CD4-positive, alpha-beta T cell treated with Interferon gamma for 1 hour (primary cell): ENCODE measurements around the gene RIC8A.

Source experiments
- DNase-seq: peaks from one replicate; pipeline ENCODE4 v3.0.0-alpha.2; 2020

The RIC8A gene

GRCh38 chr11:250740-251299, 43.3 kb downstream of the RIC8A start:
- DNase-seq, result peak; percentile 76

- DNase-seq, result no peak
Observed at GRCh38 chr11:251550-251949, 44.0 kb downstream of the RIC8A start.

- no peak for DNase-seq
Observed at GRCh38 chr11:252666-253065, 45.2 kb downstream of the RIC8A start.

- no peak for DNase-seq
Observed at GRCh38 chr11:253160-253885, 45.8 kb downstream of the RIC8A start.

GRCh38 chr11:253886-254270, 46.4 kb downstream of the RIC8A start:
- no peak for DNase-seq

- no peak for DNase-seq
Observed at GRCh38 chr11:255176-255575, 47.7 kb downstream of the RIC8A start.

GRCh38 chr11:255816-256215, 48.3 kb downstream of the RIC8A start:
- DNase-seq, result no peak

GRCh38 chr11:256952-257737, 49.6 kb downstream of the RIC8A start:
- no peak for DNase-seq

GRCh38 chr11:257766-258493, 50.4 kb downstream of the RIC8A start:
- no peak for DNase-seq

GRCh38 chr11:259413-259812, 51.9 kb downstream of the RIC8A start:
- DNase-seq, result no peak

- no peak for DNase-seq
Observed at GRCh38 chr11:261624-262023, 54.1 kb downstream of the RIC8A start.
